ENCODE results near the gene SPTB.

DNA sequence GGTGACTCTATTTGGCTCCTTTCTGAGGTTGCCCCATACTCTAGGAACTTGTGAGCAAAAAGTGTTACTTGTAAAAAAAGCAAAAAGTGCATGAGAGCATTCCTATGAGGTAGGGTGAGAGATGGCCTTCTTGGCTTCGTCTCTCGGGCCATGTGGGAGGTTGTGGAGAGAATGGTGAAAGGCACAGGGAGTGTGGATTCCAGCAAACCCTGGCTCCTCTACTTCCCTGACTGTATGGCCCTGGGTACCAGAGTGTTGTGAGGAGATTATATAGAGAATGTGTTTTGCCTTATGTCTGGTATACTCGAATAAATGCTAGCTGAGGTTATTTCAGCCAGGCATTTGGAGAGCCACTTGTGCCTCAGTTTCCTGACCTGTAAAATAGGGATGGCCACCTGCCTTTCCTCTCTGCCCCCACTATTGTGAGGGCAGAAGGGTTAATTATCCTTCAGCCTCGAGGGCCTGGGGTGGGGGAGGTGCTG is 164.5 kb downstream of the SPTB start:
- TF ChIP-seq POLR2A (IDR thresholded peaks at IDR 0.05): no peak
- TF ChIP-seq, protein P1, sequence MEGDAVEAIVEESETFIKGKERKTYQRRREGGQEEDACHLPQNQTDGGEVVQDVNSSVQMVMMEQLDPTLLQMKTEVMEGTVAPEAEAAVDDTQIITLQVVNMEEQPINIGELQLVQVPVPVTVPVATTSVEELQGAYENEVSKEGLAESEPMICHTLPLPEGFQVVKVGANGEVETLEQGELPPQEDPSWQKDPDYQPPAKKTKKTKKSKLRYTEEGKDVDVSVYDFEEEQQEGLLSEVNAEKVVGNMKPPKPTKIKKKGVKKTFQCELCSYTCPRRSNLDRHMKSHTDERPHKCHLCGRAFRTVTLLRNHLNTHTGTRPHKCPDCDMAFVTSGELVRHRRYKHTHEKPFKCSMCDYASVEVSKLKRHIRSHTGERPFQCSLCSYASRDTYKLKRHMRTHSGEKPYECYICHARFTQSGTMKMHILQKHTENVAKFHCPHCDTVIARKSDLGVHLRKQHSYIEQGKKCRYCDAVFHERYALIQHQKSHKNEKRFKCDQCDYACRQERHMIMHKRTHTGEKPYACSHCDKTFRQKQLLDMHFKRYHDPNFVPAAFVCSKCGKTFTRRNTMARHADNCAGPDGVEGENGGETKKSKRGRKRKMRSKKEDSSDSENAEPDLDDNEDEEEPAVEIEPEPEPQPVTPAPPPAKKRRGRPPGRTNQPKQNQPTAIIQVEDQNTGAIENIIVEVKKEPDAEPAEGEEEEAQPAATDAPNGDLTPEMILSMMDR (IDR thresholded peaks at IDR 0.05): no peak
